GM18907 (cell line): ENCODE results near the gene ABLIM2.
"Not testable (repeated sequence)": the region's sequence is repeated elsewhere in the genome, so short reads cannot be mapped to it uniquely, and the experiment has no call there.

Source experiments
- ATAC-seq: cut with Tn5 transposase; IDR thresholded peaks from one replicate; pipeline ENCODE4 v1.9.1; 2021; ENCODE audit warnings: mild to moderate bottlenecking, moderate library complexity; ENCODE audit not compliant: unreplicated experiment

The ABLIM2 gene

GRCh38 chr4:8142556-8142955 is 16.1 kb downstream of the ABLIM2 start:
- no peak for ATAC-seq

DNA sequence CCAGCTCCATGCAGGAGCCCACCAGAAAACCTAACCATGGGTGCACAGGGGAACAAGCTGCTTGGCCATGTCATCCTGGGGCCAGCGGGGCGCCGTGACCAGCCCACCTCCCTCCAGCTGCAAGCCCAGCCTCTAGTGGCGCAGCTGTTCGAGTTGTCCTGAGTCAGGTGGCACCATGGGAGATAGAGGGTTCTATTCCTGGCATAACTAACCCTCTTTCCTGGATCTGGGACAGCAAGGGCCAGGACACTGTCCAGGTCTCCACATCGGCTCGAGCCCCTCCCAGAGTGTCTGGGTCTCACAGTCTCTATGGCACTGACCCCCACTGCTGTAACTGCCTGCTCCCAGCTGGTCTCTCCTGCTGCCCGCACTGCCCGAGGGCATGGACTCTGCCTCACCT is 16.7 kb downstream of the ABLIM2 start:
- no peak for ATAC-seq

GRCh38 chr4:8140915-8141314 is 17.7 kb downstream of the ABLIM2 start:
- ATAC-seq: no peak

DNA sequence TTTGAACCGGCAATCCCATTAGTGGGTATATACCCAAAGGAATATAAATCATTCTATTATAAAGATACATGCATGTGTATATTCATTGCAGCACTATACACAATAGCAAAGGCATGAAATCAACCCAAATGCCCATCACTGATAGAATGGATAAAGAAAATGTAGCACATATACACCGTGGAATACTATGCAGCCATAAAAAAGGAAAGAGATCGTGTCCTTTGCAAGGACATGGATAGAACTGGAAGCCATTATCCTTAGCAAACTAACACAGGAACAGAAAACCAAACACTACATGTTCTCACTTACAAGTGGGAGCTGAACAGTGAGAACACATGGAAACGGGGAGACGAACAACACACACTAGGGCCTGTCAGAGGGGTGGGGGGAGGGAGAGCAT is 18.9 kb downstream of the ABLIM2 start:
- ATAC-seq: not testable (repeated sequence)

DNA sequence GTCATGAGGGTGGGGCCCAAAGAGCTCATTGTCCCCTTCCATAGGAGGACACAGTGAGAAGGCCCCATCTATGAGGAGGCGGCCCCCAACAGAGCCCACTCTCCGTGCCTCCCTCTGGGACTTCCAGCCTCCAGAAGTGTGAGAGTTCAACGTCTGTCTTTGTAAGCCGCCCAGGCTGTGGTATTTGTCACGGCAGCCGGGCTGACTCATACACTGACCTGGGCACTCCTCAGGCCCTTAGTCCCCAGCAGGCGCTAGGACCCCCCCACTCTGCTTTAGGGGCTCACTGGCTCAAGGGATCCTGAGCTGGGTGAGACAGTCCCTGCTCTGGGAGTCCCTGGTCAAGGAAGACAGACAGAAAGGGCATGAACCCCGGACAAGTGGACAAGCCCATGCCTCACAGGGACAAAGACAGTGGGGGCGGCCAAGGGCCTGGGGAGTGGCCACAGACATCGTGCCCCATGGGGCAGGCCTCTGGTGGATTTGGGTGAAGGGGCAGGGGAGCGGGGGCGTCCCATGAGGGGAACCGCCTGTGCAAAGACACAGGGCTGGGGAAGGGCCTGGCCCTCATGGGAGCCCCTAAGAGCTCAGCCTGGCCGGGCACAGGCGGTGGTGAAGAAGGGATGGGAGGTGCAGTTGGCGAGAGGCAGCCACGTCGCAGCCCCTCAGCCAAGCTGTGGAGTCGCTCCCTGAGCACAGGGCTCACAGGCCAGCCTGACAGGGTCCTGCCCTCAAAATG is 21.5 kb downstream of the ABLIM2 start:
- ATAC-seq: no peak

DNA sequence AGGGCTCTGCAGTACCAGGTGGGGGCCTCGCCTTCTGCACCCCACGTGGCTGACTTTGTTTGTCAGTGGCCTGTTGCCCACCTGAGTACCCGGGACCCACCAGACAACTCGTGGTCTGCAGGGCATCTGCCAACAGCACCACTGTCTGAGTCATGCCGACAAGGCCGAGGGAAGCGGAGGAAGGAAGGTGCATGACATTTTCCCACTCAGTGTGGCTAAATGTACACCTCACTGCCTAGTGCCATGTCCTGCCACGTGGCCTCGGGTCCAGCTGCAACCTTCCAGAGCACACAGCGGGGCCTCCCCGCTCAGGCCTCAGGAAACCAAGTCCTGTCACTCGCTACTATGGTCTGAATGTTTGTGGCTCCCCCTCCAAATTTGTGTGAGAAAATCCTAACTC is 22.1 kb downstream of the ABLIM2 start:
- ATAC-seq: no peak

- no peak for ATAC-seq
Measured at GRCh38 chr4:8135666-8136065, 22.9 kb downstream of the ABLIM2 start.

- ATAC-seq: no peak
Measured at GRCh38 chr4:8133897-8134563, 24.6 kb downstream of the ABLIM2 start.

DNA sequence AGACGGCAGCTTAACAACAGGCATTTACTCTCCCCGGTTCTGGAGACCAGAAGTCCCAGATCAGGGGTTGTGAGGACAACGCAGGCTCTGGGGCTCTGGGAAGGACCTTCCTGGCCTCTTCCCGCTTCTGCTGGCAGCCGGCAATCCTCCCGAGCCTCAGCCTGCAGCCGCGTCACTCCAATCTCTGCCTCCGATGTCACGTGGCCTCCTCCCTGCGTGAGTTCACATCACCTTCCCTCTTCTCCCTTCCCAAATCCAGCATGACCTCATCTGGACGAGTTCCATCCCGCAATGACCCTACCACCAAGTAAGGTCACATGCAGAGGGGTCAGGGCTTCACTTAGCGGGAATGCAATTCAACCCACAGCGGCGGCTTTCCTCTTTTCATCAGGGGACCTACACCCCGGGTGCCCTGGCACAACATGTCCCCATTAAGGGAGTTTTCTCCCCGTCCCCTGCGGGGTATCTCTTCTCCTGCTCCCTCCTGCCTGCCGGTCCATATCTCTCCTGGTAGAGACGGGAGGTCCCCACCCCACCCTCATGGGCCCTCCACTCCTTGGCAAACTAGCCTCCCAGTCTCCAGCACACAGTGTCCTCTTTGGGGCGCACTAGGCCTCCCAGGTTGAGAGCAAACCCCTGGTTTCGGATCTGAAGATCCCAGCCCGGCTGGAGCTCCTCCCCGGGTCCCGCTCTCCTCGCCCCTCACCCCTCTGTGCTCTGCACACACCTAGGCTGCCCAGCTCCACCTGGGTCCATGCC is 25.5 kb downstream of the ABLIM2 start:
- ATAC-seq: no peak

DNA sequence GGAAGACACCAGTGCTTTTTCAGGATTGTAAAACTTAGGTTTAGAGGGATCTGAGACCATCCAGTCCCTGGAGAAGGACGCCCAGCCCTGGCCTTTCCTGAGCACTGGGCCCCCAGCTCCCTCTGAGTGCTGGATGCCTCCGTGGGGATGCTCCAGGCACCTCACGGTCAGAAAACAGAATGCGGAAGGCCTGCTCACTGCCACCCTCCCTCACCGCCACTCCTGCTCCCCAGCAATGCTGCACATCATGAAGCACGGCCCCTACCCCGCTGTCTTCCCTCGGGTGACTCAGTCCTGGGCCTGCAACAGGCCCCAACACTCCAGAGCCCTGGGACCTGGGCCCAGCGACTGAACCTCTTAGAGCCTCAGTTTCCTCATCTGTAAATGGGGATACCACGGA is 26.2 kb downstream of the ABLIM2 start:
- ATAC-seq: no peak

GRCh38 chr4:8131826-8132225 is 26.8 kb downstream of the ABLIM2 start:
- ATAC-seq: no peak

DNA sequence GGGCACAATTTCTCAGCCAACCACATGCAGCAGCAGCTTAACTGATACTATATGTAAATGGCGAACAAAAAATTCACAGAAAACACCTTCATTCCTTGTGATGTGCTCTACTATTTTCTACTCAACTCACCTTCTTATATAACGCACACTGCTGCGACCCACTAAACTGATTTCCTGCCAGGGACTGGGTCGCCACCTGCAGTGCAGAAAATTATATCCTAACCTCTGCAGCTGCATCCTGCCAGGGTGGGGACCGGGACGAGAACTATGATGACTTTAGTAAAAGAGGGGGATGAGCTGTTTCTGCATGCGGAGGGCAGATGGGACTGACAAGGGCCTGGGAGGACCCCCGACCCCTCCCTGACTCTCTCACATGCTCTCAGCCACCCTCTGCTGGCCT is 27.4 kb downstream of the ABLIM2 start:
- no peak for ATAC-seq

- ATAC-seq: no peak
Measured at GRCh38 chr4:8130346-8131066, 28.1 kb downstream of the ABLIM2 start.

GRCh38 chr4:8129785-8130184 is 28.8 kb downstream of the ABLIM2 start:
- no peak for ATAC-seq

GRCh38 chr4:8129136-8129535 is 29.5 kb downstream of the ABLIM2 start:
- no peak for ATAC-seq

GRCh38 chr4:8128100-8128856 is 30.3 kb downstream of the ABLIM2 start:
- no peak for ATAC-seq

DNA sequence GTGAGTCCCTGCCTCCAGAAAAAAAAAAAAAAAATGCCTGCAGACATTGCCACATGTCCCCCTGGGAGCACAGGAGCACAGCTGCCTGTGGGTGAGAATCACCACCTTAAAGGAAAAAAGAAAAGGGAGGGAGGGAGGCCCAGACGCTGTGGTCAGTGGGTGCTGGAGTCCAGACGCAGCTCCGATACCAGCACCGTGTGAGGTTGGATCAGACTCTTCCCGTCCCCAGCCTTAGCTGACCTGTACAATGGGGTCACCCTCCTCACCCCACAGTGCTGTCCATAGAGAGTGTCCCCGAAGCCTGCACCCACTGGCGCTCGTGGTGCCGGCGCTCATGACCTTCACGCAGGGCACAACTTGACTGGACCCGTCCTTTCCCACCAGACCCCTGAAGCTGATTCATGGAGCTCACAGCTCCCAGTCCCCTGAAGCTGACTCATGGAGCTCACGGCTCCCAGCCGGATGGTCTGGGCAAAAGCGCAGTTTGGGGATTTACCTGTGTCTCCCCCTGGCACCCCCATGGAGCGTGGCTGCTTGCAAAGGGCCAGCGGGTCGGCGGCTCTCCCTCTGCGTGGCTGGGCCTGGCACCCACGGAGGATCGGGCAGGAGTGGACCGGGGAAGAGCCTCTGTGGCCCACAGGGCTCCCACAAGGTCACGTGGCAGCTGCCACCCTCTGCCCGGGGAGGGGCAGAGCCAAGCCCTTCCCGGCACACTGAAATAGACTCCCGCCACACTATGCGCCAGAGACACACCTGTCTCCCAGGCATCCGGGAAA is 31.4 kb downstream of the ABLIM2 start:
- no peak for ATAC-seq

GRCh38 chr4:8126523-8126922 is 32.1 kb downstream of the ABLIM2 start:
- ATAC-seq: no peak

DNA sequence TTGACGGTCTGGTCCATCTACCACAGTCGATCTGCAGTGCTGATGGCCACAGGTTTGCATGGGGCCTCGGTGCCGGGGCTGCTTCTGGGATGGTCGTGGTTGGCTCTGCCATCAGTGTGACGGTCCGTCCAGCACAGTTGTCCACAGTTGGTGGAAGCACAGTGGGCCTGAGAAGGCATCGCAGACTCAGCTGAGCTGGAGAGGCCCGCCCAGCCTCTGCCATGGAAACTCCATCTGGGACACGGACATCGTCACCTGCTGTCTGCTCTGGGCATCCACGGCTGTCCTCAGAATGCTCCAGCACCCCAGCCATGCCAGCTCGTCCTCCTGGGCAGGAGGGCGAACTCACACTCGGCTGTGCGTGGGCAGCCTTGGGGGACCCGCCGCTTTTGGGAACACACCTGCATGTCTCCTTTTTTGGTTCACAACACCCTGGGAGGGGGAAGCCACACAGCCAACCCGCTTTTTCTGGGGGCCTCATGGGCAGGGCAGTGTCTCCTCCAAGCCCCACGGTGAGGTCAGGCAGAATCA is 33.0 kb downstream of the ABLIM2 start:
- ATAC-seq: no peak

DNA sequence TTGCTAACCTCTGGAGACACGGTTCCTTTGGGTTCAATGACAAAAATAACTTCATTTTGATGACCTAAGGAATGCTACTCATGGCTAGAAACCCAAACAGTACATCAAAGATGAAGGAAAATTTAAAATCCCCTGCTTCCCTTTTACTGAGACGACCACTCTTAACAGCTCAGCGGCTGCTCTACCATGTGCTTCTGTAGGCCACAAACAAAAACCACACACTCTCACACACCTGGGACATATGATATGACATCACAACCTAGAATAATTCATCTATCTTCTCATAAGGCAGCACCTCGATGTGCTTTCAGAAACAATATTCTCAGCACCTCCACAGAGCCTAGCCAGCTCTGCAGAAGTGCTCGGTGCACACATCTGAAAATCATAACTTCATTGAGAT is 34.7 kb downstream of the ABLIM2 start:
- ATAC-seq: no peak
